Body of pancreas (tissue), 4 donors: ENCODE data around the gene CAV1. TPM values are rescaled to one million over a fixed set of nuclear protein-coding genes. Genes with fewer than 3 reads are reported as not detected.

Experiments used
- ATAC-seq: fragments of 150-250 bp; one replicate; pipeline ENCODE4 v1.9.1; 2016
- DNase-seq, 4 donors: peaks; one replicate each; pipeline ENCODE4 v3.0.0-alpha.2; 2019
- H3K27ac ChIP-seq, 4 donors: fragments of 200-600 bp; sonication (generic); 1 replicate in 3 of 4; 2 replicates in 1 of 4; pipeline versions ENCODE4 v1.5.1 to v1.6.1; 2016 to 2019; ENCODE audit warnings: mild to moderate bottlenecking in 1 of 4, mixed read lengths in 1 of 4, moderate library complexity in 1 of 4
- H3K27me3 ChIP-seq, 2 donors: fragments of 200-600 bp; sonication (generic); one replicate each; pipeline ENCODE4 v1.6.0; 2016; ENCODE audit warnings: mild to moderate bottlenecking in 1 of 2
- H3K36me3 ChIP-seq, 2 donors: fragments of 200-600 bp; sonication (generic); replicated peaks in 1 of 2; 2 replicates each; pipeline ENCODE4 v1.5.1; 2016; ENCODE audit warnings: low read depth in 2 of 2; ENCODE audit not compliant: insufficient read depth in 1 of 2
- H3K4me1 ChIP-seq: fragments of 200-600 bp; sonication (generic); one replicate; pipeline ENCODE4 v1.6.0; 2016
- H3K4me3 ChIP-seq, 2 donors: fragments of 200-600 bp; sonication (generic); 1 replicate in 1 of 2; 2 replicates in 1 of 2; pipeline ENCODE4 v1.5.1; 2016 to 2019
- H3K9me3 ChIP-seq, 3 donors: fragments of 200-600 bp; sonication (generic); 1 replicate in 2 of 3; 2 replicates in 1 of 3; pipeline ENCODE4 v1.5.1; 2016
- POLR2A ChIP-seq, 3 donors: fragments of 450-650 bp; IDR thresholded peaks; one replicate each; pipeline ENCODE4 v1.6.1; 2016; ENCODE audit warnings: antibody characterized with exemption in 3 of 3, mild to moderate bottlenecking in 2 of 3
- WGBS, 2 donors: methylation state at CpG; one replicate each; pipeline ENCODE4 v1.1.5; 2017; 5-methylcytosine and 5-hydroxymethylcytosine counted together
- intact Hi-C: fragments of 100-400 bp; cut with DNase I; formaldehyde crosslinking; loops from one replicate; pipeline ENCODE4 v1.15.1; 2023
- total RNA-seq, 2 donors: library from RNA; depleted of rRNA; stranded (reverse); fragments of >200 nt; gene quantifications; one replicate each; pipeline ENCODE4 v1.1.0, GENCODE V29; 2016
- TF ChIP-seq, protein P1 (sequence below), 7 experiments: fragments of 450-650 bp in 4 of 7; fragments of 200-600 bp in 3 of 7; sonication (generic) in 3 of 7; IDR thresholded peaks; one replicate each; pipeline ENCODE4 v1.5.1; 2016 to 2019; ENCODE audit warnings: antibody characterized with exemption in 7 of 7

CAV1 gene
- total RNA-seq, 2 donors from 2014 or later, result 28.5 to 32.6 TPM

DNA sequence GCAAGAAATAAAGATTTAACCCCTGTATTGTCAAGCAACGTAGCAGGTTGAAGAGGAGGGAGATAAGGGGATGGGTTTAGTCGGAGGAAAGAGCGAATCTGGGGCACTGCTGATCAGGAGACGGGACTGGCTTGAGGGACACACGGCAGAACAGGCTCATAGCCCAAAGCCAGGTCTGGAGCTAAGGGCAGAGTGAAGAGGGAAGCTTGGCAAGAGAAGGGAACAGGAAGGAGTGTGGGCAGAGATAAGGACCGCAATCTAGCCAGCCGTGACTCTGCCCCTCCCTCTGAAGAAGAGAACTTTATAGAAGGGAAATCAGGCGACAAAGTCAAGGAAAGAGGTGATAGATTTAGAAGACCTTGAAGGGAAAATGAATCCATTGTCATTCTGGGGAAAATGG, 67.6 kb downstream of the CAV1 start:
- H3K27ac ChIP-seq, result no peak overlapping the region
- no peaks in the 10 kb centered on the region for H3K36me3 ChIP-seq
- H3K4me3 ChIP-seq, result no peak overlapping the region
- H3K9me3 ChIP-seq, result no peaks in the 10 kb centered on the region
- WGBS, 2 donors, result 7 to 11% methylated on average over 8 of the region's 8 CpGs
- peaks cover 23% of the 10 kb centered on the region for H3K4me1 ChIP-seq
- intact Hi-C loops, result loop anchor here (10.0 kb wide), 1 partner anchor 212 kb away; no protein-coding TSS in a partner anchor
- no peaks in the 10 kb centered on the region for H3K27me3 ChIP-seq
- TF ChIP-seq, protein P1, sequence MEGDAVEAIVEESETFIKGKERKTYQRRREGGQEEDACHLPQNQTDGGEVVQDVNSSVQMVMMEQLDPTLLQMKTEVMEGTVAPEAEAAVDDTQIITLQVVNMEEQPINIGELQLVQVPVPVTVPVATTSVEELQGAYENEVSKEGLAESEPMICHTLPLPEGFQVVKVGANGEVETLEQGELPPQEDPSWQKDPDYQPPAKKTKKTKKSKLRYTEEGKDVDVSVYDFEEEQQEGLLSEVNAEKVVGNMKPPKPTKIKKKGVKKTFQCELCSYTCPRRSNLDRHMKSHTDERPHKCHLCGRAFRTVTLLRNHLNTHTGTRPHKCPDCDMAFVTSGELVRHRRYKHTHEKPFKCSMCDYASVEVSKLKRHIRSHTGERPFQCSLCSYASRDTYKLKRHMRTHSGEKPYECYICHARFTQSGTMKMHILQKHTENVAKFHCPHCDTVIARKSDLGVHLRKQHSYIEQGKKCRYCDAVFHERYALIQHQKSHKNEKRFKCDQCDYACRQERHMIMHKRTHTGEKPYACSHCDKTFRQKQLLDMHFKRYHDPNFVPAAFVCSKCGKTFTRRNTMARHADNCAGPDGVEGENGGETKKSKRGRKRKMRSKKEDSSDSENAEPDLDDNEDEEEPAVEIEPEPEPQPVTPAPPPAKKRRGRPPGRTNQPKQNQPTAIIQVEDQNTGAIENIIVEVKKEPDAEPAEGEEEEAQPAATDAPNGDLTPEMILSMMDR (IDR thresholded peaks at IDR 0.05), result no peak
- TF ChIP-seq POLR2A (IDR thresholded peaks at IDR 0.05), result no peak
- peak in 3 of 4 donors; percentile 17 to 49 (median 34) for DNase-seq
- peak; percentile 67 for ATAC-seq

DNA sequence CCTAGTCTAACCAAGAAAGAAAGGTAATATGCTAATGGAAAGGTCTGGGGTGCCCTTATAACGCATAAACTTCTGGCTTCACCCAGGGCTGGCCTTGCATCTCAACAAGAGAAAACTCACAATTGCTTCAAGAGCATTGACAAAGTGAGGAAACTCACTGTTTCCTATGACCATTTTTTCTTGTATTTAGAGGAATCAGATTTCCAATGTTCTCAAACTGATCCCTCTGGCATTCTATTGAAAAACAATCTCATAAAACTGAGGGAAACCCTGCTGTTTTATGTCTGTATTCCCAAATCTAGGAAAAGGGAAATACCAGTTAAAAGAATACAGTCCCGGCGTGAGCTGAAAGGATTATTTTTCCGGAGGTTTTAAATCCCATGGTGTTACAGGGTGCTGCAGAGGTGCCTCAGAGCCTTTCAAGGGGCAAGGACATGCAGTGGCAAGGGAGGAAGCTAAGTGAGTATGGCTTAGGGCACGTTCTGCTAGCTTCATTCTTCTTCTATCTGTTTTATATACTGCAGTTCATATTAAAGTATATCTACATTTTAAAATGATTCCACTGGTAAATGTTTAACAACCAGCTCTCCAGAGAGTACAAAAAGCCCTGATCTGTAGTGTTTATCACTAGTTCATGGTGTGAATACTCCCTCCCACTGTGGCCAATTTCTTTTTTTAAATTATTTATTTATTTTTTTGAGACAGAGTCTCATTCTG, 68.7 kb downstream of the CAV1 start:
- TF ChIP-seq, protein P1 (IDR thresholded peaks at IDR 0.05), result no peak
- TF ChIP-seq POLR2A (IDR thresholded peaks at IDR 0.05), result no peak
- intact Hi-C loops, result loop anchor here (10.0 kb wide), 1 partner anchor 211 kb away; no protein-coding TSS in a partner anchor
- Histone ChIP-seq H3K4me1 (peaks cover 23% of the 10 kb centered on the region), H3K27ac (no peak overlapping the region), H3K4me3 (no peak overlapping the region), H3K9me3 (no peaks in the 10 kb centered on the region), H3K27me3 (no peaks in the 10 kb centered on the region), H3K36me3 (no peaks in the 10 kb centered on the region)
- no peak for DNase-seq
- 76 to 81% methylated on average over 5 of the region's 5 CpGs for WGBS, 2 donors
- no peak for ATAC-seq

DNA sequence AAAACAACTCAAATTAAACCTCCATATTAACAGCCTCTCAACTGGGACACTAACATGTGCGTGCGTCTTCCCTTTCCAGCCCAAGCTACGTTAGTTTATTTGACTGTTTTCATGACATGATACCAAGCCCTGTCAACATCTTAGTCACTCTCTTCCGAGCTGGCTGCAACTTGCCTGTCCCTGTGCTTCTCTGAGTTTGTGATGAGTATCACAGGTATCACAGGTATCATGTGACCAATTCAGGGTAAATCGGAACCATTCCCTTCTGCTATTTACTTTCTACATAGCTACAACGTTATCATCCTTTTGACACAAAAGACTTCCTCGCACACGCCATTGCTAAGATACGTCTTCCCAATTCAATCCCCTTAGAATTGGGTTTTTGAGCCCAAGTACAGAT, 70.2 kb downstream of the CAV1 start:
- ATAC-seq, result no peak
- H3K9me3 ChIP-seq, result no peaks in the 10 kb centered on the region
- intact Hi-C loops, result loop anchor here (10.0 kb wide), 1 partner anchor 210 kb away; no protein-coding TSS in a partner anchor
- H3K36me3 ChIP-seq, result no peaks in the 10 kb centered on the region
- no peak for TF ChIP-seq POLR2A (IDR thresholded peaks at IDR 0.05)
- TF ChIP-seq, protein P1 (IDR thresholded peaks at IDR 0.05), result no peak
- no peak overlapping the region for H3K4me3 ChIP-seq
- 87 to 90% methylated on average over 9 of the region's 9 CpGs for WGBS, 2 donors
- H3K27ac ChIP-seq, result no peak overlapping the region
- H3K4me1 ChIP-seq, result peaks cover 17% of the 10 kb centered on the region
- H3K27me3 ChIP-seq, result no peaks in the 10 kb centered on the region
- DNase-seq, result no peak

DNA sequence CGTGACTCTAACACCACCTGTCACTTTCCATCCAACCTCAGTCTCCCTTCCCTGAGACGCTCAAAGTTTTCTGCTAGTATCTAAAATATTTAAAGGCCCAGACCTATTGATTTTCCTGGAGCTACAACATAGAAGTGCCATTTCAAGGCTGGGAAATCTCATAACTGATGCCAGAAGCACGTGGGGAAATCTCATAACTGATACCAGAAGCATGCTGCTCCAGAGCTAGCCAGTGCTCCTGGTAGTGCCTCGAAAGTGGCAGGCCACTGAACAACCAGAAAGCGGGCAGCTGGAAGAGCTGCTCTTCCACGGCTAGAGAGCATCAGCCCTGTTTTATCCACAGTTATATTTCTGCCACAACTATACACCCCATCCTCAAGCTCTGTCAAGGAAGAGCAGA, 72.5 kb downstream of the CAV1 start:
- H3K4me1 ChIP-seq, result peaks cover 7% of the 10 kb centered on the region
- intact Hi-C loops, result loop anchor here (10.0 kb wide), 1 partner anchor 207 kb away; no protein-coding TSS in a partner anchor
- no peak for TF ChIP-seq POLR2A (IDR thresholded peaks at IDR 0.05)
- TF ChIP-seq, protein P1 (IDR thresholded peaks at IDR 0.05), result no peak
- no peak overlapping the region for H3K4me3 ChIP-seq
- H3K36me3 ChIP-seq, result no peaks in the 10 kb centered on the region
- WGBS, 2 donors, result 36 to 44% methylated on average over 6 of the region's 6 CpGs
- peak in 1 of 4 donors; percentile 13 for DNase-seq
- H3K27ac ChIP-seq, result no peak overlapping the region
- no peaks in the 10 kb centered on the region for H3K9me3 ChIP-seq
- no peak for ATAC-seq
- H3K27me3 ChIP-seq, result no peaks in the 10 kb centered on the region
